HG03196 (cell line): ENCODE measurements around the gene CHMP1B.

ENCODE experiments used
- ATAC-seq: cut with Tn5 transposase; IDR thresholded peaks from one replicate; pipeline ENCODE4 v1.9.1; 2021; ENCODE audit not compliant: unreplicated experiment

Gene CHMP1B, protein sequence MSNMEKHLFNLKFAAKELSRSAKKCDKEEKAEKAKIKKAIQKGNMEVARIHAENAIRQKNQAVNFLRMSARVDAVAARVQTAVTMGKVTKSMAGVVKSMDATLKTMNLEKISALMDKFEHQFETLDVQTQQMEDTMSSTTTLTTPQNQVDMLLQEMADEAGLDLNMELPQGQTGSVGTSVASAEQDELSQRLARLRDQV

DNA sequence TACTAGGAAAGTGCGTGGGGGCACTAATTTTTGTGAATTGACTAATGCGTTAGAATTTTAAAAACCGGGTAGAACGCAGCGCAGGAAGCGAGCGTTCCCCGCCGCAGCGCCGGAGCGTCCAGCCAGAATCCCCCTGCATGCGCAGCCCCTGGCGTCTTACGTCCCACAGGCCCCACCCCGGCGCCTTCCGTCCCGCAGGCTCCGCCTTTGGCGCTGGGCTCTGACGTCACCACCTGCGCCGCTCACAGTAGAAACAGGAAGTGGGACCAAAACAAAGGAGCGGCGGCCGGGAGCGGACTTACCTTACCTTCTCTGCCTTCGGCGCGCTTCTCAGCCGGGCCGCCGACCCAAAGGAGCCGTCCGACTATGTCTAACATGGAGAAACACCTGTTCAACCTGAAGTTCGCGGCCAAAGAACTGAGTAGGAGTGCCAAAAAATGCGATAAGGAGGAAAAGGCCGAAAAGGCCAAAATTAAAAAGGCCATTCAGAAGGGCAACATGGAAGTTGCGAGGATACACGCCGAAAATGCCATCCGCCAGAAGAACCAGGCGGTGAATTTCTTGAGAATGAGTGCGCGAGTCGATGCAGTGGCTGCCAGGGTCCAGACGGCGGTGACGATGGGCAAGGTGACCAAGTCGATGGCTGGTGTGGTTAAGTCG is at the start of gene CHMP1B:
CHMP1B (plus strand) TSS at position 268 of the 660 bp plus-strand sequence; CDS start at position 367, 99 bp downstream.
- ATAC-seq = peak; percentile 94

DNA sequence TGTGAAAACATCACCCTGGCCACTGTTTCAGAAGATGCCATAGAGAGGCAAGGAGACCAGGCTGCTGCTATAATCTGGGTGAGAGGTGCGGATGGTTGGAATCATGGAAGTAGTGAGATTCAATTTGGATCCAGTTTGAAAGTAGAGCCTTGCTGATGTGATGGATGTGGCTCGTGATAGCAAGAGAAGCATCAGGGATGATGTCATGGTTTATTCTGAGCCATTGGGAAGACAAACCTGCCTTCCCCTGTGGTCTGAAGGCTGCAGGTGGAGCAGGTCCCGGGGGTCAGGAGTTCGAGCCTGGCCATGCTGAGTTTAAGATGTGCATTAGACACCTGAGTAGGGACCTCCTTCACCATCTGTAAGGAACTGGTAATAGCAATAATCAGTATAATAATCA is 49.6 kb upstream of the CHMP1B start:
- no peak for ATAC-seq

DNA sequence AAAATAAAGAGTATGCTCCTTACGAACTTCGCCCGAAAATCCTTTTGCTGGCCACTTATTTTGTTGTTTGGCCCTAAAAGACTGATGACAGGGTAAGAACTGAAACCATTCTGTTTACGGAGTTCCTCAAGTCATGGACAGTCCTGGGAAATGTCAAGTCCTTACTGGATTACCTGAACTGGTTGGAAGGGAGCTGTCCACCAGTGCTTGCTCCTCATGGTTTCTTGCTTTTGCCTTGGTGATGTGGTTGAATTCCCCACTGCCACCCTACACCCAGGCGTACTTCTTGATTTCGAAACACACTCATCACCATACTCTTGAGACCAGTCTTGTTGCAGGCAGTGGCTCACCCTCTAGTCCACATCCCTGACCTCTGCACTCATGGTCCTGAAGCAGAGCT is 49.1 kb upstream of the CHMP1B start:
- ATAC-seq = no peak

DNA sequence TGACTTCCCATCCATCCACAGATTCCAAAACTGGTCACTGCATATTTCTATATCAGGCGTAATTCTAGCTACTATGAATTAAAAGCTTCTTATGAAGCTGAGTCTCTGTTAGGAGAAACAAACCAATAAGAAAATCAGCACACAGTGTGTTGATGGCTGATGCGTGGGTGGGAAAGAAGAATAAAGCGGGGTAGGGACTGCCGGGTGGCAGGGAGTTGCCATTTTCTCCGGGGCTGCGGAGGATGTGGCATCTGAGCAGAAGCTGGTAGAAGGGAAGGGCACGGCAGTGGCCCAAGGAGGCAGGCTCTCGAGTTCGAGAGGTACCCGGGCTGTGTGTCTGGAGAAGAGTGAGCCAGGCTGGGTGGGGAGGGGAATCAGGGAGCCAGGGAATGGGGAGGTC is 48.6 kb upstream of the CHMP1B start:
- no peak for ATAC-seq

DNA sequence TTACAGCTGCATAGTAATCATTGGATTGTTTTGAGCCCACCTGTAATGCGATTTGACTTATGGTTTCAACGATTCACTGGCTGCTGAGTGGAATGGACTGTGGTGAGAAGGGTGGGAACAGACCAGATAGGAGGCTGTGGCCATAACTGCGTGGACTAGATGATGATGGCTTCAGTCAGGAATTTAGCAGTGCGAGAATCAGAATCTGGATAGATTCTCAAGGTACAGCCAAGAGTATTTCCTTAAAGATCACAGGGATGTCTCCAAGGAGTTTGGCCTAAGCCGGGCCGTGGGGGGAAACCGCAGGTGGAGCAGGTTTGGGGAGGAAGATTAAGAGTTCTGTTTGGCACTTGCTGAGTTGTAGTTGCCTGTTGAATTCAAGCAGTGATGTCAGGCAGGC is 44.0 kb upstream of the CHMP1B start:
- no peak for ATAC-seq

DNA sequence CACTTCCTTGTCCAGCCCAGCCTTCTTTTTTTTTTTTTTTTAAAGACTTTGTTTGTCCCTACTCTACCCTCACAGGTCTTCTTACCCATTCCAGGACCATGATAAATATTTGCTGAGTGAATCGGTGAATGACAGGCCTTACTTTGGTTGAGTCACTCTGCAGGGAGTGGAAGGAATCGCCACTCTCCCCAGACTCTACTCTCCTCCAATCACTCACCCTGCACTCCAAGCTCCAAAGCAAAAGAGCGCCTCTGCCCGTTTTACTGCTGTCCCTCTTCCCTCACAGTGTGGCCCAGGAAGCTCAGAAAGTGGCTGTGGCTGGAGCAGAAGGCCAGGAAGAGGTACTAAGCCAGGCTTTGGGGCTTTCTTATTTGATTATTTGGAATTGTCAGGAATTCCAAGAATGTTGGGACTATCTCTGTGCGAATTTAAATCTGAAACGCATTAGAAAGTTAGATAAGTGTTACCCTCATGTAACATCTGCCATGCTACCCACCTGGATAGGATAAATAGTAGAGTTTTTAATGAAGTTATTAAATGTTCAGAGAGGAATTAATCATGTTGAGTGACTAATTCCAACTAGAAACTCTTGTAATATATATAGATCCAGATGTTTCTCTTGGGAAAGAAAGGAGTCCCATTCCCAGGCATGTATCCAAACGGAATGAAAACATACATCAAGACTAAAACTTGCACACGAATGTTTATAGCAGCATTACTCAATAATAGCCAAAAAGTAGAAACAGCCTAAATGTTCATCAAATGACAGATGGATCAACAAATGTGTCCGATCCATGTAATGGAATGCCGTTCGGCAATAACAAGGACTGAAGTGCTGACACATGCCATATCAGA is 43.0 kb upstream of the CHMP1B start:
- ATAC-seq = no peak

DNA sequence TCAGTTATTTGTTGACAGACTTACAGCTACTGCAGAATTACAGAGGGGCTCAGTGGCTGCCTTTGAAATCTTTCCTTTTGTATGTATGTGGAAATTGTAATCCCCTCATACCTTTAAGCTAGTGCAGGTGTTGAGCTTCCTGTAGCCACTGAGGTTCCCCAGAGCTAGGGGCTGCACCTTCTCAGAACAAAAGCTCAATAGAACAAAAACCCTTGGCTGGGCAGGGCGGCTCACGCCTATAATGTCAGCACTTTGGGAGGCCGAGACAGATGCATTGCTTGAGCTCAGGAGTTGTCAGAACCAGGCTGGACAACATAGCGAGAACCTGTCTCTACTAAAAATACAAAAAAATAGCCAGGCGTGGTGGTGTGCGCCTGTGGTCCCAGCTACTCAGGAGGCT is 41.3 kb upstream of the CHMP1B start:
- no peak for ATAC-seq

DNA sequence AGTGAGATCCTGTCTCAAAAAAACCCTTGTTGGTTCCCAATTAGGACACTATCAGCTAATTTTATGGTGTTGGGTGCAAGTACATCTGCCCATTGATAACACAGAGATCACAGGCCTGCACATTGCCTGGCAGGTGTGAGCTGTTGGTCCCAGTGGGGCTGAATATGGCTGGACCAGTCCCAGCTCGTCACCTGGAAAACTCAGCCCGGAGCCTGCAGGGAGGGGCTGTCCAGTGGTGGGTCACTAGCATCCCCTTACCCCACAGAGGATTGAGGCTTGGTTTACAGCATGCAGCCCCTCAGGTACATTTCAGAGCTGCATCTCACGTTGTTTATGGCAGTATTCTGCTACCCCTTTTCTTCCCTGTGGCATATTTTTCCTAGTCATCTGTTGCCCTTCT is 40.8 kb upstream of the CHMP1B start:
- ATAC-seq = no peak

DNA sequence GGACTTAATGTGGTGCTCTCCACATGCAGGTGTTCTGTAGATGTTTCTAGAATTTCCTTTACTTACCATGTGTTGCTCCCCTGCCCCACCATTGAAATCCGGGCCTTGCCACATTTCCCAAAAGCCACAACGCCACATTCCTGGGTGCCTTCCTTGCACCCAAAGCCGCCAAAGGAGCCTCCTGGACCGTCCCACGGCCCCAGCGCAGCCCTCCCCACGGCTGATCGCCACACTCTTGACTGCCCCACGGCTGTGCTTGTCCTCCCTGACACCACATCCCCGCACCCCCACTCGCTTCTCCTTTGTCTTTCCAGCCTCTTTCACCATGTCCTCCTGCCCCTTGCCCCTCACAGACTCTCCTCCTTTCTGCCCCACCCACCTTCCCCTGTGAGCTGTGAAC is 40.2 kb upstream of the CHMP1B start:
- no peak for ATAC-seq

DNA sequence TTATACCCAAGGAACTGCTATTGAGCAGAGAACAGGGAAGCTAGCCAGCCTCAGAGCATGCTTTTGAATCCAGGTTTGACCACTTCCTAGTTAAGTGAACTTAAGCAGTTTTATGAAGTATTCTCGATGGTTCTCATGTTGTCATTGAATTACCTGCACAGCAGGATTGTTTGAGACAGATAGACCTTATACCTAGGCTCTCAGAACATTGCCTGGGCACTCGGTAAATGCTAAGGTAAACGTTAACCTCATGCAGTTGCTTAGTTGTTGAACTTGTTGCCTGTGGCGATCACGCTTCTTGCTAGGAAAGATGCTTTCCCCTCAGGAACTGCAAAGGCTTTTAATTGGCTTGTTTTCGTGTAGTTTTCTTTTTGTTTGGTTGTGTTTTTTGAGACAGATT is 34.0 kb upstream of the CHMP1B start:
- ATAC-seq = no peak

DNA sequence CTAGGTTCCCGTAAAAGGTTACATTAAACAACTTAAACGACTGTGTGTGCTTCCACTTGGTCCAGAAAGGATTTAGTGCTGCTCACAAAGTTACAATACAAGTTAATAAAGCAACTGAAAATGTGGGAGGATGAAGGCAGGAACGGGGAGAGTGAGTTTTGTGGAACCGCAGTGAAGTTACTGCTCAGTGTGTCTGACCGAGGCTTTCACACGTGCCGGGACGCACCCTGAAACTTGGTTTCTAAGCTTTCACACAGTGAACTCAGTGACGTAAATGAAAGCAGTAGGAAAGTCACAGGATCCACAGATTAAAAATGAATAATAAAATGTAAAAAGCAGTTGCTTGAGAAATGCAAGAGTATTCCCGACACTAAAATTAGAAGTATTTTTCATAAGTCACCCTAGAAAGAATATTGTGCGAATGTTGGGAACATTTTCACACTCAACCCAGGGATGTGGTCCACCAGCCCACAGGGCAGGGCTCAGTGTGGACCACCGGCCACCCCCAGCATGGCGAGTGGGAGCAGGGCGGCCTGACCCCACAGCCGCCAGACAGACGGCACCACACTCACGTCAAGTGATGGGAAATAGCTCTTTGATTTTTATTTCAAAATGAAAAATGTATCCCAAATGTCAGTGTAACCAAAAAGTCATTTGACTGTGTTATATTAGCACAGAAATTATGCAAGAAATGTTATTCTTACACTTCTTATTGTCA is 32.6 kb upstream of the CHMP1B start:
- no peak for ATAC-seq

DNA sequence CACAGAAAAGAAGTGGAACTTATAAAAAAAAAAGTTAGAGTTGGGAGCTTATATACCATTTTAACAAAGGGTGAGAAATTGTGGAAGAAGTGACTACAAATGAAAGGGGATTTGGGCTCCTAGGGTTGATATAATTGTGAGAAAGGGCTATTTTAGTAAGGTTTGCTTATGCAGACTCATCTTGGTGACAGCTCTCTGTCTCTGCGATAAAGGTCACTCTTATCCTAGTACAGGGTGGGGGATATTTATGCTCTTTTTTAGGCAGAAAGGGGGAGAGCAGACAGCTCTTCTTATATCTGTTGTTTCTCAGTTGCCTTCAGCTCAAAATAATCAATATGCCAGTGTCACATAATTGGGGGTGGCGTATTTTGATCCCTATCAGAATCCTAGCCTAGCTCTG is 31.3 kb upstream of the CHMP1B start:
- ATAC-seq = no peak

DNA sequence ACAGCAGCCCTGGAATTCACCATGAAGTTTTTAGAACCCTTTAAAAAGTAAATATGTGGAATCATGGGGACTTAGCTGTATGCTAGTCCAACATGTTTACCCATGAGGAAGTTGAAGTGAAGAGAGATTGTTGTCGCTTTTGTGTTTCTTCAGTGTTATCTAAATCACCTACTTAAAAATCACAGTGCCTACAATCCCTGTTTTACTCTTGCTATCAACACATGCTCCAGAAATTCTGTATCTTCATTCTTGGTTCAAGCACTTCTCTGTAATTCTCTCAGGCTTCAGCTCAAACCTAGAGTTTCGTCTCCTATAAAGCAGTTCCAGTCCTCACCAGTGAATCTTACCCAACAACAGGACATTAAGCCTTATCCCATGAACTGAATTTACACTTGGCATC is 30.5 kb upstream of the CHMP1B start:
- no peak for ATAC-seq

DNA sequence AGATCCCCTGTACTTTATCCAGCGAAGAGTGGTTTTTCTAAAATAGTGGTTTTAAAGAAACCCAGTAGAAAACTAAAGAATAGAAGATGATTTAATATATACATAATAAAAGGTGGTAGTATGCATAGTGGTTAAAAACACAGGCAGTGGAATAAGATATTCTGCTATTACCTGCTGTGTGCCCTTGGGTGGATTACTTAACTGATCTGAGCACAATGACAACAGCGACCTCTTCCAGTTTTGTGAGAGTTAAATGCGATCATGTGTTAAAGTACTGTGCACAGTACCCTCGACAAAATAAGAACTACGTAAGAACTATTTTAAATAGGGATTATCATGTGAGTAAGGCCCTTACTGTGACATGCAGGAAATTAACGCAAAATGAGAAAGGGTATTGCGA is 30.0 kb upstream of the CHMP1B start:
- ATAC-seq = no peak

DNA sequence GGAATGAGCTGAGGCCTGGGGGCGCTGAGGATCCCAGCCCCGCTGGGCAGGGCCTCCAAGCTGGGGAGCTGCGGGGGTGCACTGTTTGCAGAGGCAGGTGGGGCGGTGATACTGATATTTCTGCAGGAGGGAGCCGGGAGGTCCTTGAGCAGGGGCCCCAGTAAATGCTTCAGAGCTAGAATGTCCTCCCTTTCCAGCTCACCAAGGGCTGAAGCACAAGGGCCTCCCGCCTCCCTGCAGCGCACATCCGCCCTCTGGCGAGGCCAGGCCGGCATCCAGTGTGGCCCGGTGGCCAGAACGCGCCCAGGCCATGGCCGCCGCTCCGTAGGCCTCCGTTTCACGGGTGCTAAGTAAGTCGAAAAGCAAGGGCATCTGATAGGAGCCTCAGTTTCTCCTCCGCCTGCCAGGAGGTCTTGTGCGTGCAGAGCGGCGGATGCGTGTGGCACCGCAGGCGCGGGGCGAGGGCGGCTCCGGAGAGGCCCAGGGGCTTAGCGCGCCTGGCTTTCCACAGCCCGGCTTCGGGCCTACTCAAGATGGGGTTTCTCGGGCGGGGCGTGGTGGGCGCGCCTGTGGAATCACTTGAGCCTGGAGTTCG is 29.5 kb upstream of the CHMP1B start:
- no peak for ATAC-seq

DNA sequence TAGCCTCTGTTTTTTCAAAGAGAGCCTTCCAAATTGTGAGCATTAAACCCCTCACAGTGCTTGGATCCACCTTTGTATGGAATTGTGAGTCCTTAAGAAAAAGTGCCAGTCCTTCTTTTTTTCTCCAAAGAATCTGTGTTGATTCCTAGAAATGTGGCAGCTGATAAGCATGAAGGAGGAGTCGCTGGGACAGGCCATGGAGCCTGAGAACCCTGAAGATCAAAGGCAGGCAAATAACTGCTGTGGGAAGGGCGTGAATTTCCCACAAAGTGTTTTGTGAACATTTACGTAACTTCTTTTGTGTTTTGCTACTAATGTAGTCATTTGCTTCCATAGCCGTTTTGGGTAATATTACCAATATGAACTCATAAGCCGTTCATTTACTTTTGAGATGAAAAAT is 27.7 kb upstream of the CHMP1B start:
- no peak for ATAC-seq

DNA sequence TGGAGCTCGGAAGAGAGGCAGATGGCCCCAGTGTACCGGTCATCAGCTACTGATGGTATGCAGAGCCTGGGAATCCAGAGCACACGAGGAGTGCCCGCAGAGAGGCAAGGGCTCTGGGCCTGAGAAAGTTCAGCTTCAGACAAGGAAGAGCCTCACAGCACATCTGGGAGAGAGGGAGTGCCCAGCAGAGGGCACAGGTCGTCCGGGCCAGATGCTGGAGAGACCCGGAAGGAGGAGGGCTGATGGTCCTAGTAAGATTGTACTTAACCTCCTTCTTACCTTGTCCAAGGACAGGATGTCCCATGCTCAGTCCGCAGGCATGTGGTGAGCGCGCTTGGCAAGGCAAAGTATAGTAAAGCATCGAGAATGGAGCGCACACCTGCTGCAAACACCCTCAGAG is 24.4 kb upstream of the CHMP1B start:
- ATAC-seq = no peak

DNA sequence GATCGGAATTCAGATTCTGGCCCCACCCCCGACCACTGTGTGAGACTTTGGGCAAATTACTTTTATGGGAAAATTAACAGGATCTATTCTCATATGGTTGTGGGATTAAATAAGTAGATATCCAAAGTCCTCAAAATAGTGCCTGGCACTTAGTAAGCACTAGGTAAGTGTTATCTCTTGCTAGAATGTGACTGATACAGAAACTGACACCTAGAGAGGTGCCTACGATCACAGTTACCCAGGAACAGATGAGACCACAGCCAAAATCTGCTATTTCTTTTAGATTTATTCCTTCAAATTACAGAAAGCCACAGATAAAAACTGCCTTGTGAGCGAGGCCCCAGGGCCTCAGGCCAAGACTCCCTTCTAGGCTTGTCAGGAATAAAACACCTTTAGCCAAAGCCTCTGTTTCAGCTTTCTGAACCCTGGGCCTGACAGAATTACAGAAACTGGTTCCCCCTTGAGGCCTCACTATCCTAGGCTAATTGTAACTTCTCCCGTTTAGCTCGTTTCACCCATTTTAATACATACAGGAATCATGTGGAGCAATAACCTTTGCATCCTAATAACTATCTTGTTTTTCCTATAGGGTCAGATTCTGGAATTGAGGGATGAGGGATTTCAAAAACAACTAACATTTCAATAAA is 22.3 kb upstream of the CHMP1B start:
- ATAC-seq = no peak

DNA sequence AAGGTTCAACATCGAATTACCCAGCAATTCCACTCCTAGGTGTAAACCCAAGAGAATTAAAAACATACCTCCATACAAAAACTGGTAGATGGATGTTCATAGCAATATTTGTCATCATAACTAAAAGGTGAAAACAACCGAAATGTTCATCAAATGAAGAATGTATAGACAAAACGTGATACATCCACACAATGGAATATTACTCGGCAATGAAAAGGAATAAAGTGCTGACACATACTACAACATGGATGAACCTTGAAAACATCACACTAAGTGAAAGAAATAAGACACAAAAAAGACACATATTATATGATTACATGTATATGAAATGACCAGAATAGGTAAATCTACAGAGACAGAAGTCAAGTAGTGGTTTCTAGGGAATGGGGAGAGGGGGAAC is 20.6 kb upstream of the CHMP1B start:
- no peak for ATAC-seq

DNA sequence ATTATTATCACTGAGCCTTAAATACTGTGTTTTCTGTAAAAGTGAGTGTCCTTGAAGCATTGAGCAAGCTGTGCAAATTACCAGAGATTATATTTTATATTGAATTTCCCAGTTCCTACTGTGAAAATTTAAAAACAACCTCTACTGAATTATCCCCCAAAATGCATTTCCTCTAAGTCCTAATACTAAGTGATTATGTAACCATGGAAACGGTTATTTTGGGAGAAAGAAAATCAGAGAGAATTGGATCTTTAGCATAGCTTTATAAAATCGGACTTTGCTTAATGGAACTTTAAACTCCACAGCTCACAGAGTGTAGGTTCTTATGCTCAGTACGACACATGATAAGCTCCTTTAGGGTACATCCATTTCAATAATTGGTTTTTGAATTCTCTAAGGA is 19.3 kb upstream of the CHMP1B start:
- ATAC-seq = no peak

DNA sequence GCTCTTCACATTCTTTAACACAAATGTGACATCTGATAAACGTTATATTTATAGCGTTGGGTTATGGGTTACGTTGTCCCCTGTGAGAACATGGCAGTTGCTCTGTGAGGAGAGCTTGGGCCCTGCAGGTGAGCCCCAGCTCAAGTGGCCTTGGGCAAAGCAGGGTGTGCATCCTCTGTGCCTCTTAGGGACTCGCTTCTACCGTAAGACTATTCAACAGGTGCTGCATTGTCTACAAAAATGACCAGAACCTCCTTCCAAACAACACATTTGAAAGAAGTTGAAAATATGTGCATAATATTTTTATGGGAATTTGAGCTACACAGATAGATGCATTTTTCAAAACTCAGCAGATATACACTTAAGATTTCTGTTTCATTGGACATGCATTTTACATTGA is 16.4 kb upstream of the CHMP1B start:
- no peak for ATAC-seq
